Panc1 (cell line): Measurements from ENCODE around the gene RABGAP1L. TPM values are rescaled to one million over a fixed set of nuclear protein-coding genes. Genes with fewer than 3 reads are reported as not detected.

Experiments
- ATAC-seq: fragments of 200-7000 bp; cut with Tn5 transposase; 2 replicates; pipeline ENCODE4 v1.9.1; 2020; ENCODE audit warnings: mild to moderate bottlenecking, moderate library complexity
- BruUV-seq: library from RNA; stranded (reverse); fragments of 400-500 nt; replicated peaks from 2 replicates; lab custom pipeline; 2021; lab: Mats Ljungman, UMichigan
- CTCF ChIA-PET: fragments of 300-600 bp; sonication (Branson Sonifier 250); formaldehyde crosslinking; loops from one replicate; lab custom pipeline; 2022; ENCODE audit warnings: antibody characterized with exemption; lab: Charles Lee
- POLR2A ChIA-PET: fragments of 300-600 bp; sonication (Branson Sonifier 250); formaldehyde crosslinking; loops from one replicate; lab custom pipeline; 2022; ENCODE audit warnings: antibody characterized with exemption; lab: Charles Lee
- DNase-seq: peaks from one replicate; pipeline ENCODE4 v3.0.0-alpha.2; 2010; ENCODE audit warnings: low read depth, low spot score
- H3K27ac ChIP-seq: 2 replicates; pipeline ENCODE4 v1.5.1; 2011; ENCODE audit warnings: mild to moderate bottlenecking, low read length, inconsistent platforms
- H3K27me3 ChIP-seq: fragments of 200-500 bp; sonication (Bioruptor generic); 2 replicates; pipeline ENCODE4 v1.6.0; 2014; ENCODE audit warnings: low read length, inconsistent platforms; ENCODE audit not compliant: control insufficient read depth, insufficient read depth
- H3K36me3 ChIP-seq: fragments of 200-500 bp; sonication (Bioruptor generic); 2 replicates; pipeline ENCODE4 v1.5.1; 2014; ENCODE audit warnings: inconsistent platforms, mild to moderate bottlenecking, low read length, moderate library complexity; ENCODE audit not compliant: control insufficient read depth, insufficient read depth
- H3K4me1 ChIP-seq: 2 replicates; pipeline ENCODE4 v1.5.1; 2011; ENCODE audit warnings: inconsistent platforms, mild to moderate bottlenecking, low read length, moderate library complexity; ENCODE audit not compliant: control insufficient read depth, insufficient read depth
- H3K4me3 ChIP-seq, 2 experiments: 2 replicates each; pipeline ENCODE4 v1.5.1; 2011 to 2012; ENCODE audit warnings: low read depth in 2 of 2, low read length in 2 of 2, mild to moderate bottlenecking in 2 of 2, inconsistent platforms in 1 of 2, moderate library complexity in 1 of 2
- H3K9me3 ChIP-seq: fragments of 200-500 bp; sonication (Bioruptor generic); 2 replicates; pipeline ENCODE4 v1.5.1; 2014; ENCODE audit warnings: low read depth, mild to moderate bottlenecking, inconsistent platforms, low read length, moderate library complexity; ENCODE audit not compliant: control insufficient read depth, insufficient read depth
- CTCF ChIP-seq: fragments of 450-650 bp; IDR thresholded peaks from 2 replicates; pipeline ENCODE4 v1.5.1; 2017; ENCODE audit warnings: mild to moderate bottlenecking
- POLR2AphosphoS5 ChIP-seq: IDR thresholded peaks from 2 replicates; pipeline ENCODE4 v1.6.1; 2012; ENCODE audit warnings: mild to moderate bottlenecking, low read depth, low read length, moderate library complexity
- REST ChIP-seq, 2 experiments: IDR thresholded peaks; 2 replicates each; pipeline ENCODE4 v1.6.1; 2011 to 2012; ENCODE audit warnings: low read depth in 2 of 2, control low read depth in 1 of 2, low read length in 1 of 2, mild to moderate bottlenecking in 1 of 2, moderate library complexity in 1 of 2; ENCODE audit not compliant: insufficient read depth in 1 of 2
- SIN3A ChIP-seq: IDR thresholded peaks from 2 replicates; pipeline ENCODE4 v1.6.1; 2012; ENCODE audit warnings: low read depth, mild to moderate bottlenecking, low read length, moderate library complexity, borderline replicate concordance; ENCODE audit not compliant: insufficient read depth
- TCF7L2 ChIP-seq: IDR thresholded peaks from 2 replicates; pipeline ENCODE4 v1.6.1; 2011; ENCODE audit warnings: mild to moderate bottlenecking, low read depth, low read length, inconsistent platforms
- in situ Hi-C: cut with HindIII; loops from 2 replicates; pipeline ENCODE4 v1.10.0; 2016; ENCODE audit warnings: low sequenced_read_pairs, low pct_unique_long_range_greater_than_20kb
- intact Hi-C: fragments of 100-400 bp; cut with micrococcal nuclease; formaldehyde crosslinking; loops from one replicate; pipeline ENCODE4 v1.10.0; 2022; ENCODE audit not compliant: unreplicated experiment
- total RNA-seq: library from RNA; stranded (reverse); gene quantifications from one replicate; pipeline ENCODE4 v1.2.1, GENCODE V29; 2021; ENCODE audit not compliant: unreplicated experiment

Gene RABGAP1L
- total RNA-seq, 1 experiment from 2014 or later, result 37.0 TPM

GRCh38 chr1:174204697-174205308, 45.5 kb downstream of the RABGAP1L start:
- DNase-seq, result no peak
- ATAC-seq, result no peak; the same call in 1 of the 2 replicates
- H3K27me3 ChIP-seq, result no peaks in the 10 kb centered on the region
- H3K4me3 ChIP-seq, result no peak overlapping the region
- no peak for TF ChIP-seq REST (IDR thresholded peaks at IDR 0.05; ENCODE audit: insufficient read depth in 1 of 2, low read depth in 2 of 2, low read length in 1 of 2)
- TF ChIP-seq POLR2AphosphoS5, result no peak
- no peak for TF ChIP-seq SIN3A
- no peak for TF ChIP-seq TCF7L2
- TF ChIP-seq CTCF, result no peak
- no TSS peak for BruUV-seq
- in situ Hi-C loops (no loop called here), intact Hi-C loops (no loop called here)
- H3K9me3 ChIP-seq, result peaks cover 18% of the 10 kb centered on the region
- ChIA-PET POLR2A (no interaction called here), CTCF (no interaction called here)
- H3K27ac ChIP-seq, result no peak overlapping the region
- no peaks in the 10 kb centered on the region for H3K4me1 ChIP-seq
- H3K36me3 ChIP-seq, result no peaks in the 10 kb centered on the region

GRCh38 chr1:174206148-174206836, 47.0 kb downstream of the RABGAP1L start:
- in situ Hi-C loops (no loop called here), intact Hi-C loops (no loop called here)
- H3K4me3 ChIP-seq, result no peak overlapping the region
- BruUV-seq, result no TSS peak
- H3K9me3 ChIP-seq, result peaks cover 14% of the 10 kb centered on the region; the same call in 1 of the 2 replicates
- CTCF ChIA-PET, result no interaction called here
- ATAC-seq (no peak), DNase-seq (no peak)
- TF ChIP-seq CTCF (no peak), TCF7L2 (no peak), POLR2AphosphoS5 (no peak), REST (IDR thresholded peaks at IDR 0.05; ENCODE audit: insufficient read depth in 1 of 2, low read depth in 2 of 2, low read length in 1 of 2) (no peak), SIN3A (no peak)
- no peak overlapping the region for H3K27ac ChIP-seq
- H3K27me3 ChIP-seq, result no peaks in the 10 kb centered on the region
- H3K36me3 ChIP-seq, result no peaks in the 10 kb centered on the region
- POLR2A ChIA-PET, result no interaction called here
- H3K4me1 ChIP-seq, result no peaks in the 10 kb centered on the region
